Measurements from ENCODE around the gene ZMYND8.
"Not testable (repeated sequence)": the region's sequence is repeated elsewhere in the genome, so short reads cannot be mapped to it uniquely, and the experiment has no call there.

ZMYND8 gene

DNA sequence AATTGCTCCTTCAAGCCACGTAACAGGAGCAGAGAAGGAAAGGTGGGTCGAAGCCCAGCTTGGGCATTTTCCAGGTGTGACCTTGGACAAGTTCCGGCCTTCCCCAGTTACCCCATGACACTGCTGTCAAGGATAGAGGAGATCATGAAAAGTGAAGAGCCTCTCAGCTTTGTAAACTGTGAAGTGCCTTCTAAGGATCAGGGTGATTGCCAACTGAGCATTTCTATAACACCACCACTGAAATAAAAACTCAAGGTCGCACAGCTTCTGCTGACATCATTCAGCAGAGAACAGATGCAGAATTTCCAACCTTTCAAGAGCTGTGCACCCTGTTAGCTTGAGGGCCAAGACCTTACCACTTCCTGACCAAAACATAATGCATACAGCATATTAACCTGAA is 24.0 kb upstream of the ZMYND8 start:
- Mint-ChIP-seq H3K9me3 (no peaks in the 10 kb centered on the region), H3K4me1 (ENCODE audit: low read depth) (peaks cover 19% of the 10 kb centered on the region), H3K27me3 (ENCODE audit: low read depth) (no peaks in the 10 kb centered on the region), H3K4me3 (peak overlapping the region; percentile 3), H3K27ac (no peak overlapping the region), H3K36me3 (ENCODE audit: low read depth) (no peaks in the 10 kb centered on the region)
- DNase-seq (ENCODE audit: low spot score), result peak; percentile 28

DNA sequence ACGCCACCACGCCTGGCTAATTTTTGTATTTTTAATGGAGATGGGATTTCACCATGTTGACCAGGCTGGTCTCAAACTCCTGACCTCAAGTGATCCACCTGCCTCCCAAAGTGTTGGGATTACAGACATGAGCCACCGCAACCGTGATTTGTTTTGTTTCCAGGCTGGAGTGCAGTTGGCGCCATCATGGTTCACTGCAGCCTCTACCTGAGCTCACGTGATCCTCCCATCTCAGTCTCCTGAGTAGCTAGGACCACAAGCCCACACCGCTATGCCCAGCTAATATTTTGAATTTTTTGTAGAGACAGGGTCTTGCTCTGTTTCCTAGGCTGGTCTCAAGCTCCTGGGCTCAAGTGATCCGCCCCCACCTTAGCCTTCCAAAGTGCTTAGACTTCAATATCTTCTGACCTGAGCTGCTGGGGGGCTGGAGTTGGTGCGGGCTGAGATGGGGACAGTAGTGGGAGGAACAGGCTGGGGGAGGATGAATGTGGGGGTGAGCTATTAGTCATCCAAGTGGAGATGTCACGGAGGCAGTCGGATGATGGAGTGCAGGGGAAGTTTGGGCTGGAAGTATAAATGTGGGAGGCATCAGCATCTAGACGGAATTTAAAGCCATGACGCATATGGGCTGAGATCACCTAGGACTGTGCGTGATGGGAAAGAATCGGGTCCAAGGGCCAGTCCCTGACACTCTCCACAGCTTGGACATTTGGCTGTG is 23.1 kb upstream of the ZMYND8 start:
- peaks cover 19% of the 10 kb centered on the region for H3K4me1 Mint-ChIP-seq (ENCODE audit: low read depth)
- no peaks in the 10 kb centered on the region for H3K27me3 Mint-ChIP-seq (ENCODE audit: low read depth)
- peak overlapping the region; percentile 17 for H3K27ac Mint-ChIP-seq
- no peaks in the 10 kb centered on the region for H3K36me3 Mint-ChIP-seq (ENCODE audit: low read depth)
- no peak overlapping the region for H3K4me3 Mint-ChIP-seq
- no peak for DNase-seq (ENCODE audit: low spot score)
- no peaks in the 10 kb centered on the region for H3K9me3 Mint-ChIP-seq

DNA sequence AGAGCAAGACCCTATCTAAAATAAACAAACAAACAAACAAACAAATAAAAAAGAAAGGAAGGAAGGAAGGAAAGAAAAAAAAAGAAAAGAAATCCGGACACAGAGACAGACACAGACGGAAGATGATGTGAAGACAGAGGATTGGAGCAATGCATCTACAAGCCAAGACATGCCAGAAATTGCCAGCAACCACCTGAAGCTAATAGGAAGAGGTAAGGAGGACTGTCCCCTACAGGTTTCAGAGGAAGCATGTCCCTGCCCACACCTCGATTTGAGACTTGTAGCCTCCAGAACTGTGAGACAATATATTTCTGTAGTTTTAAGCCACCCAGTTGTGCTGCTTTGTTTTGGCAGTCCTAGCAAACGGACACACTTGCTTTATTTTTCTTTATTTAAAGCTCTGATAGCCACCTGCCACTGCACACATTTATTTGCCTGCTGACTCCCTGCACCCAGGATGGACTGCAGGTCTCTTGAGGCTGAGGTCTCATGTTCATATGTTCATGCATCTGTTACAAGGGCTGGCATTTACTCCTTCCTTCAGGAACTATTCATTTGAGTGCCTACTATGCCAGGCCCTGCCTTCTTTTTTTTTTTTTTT is 20.7 kb upstream of the ZMYND8 start:
- peaks cover 15% of the 10 kb centered on the region for H3K4me1 Mint-ChIP-seq (ENCODE audit: low read depth)
- no peaks in the 10 kb centered on the region for H3K36me3 Mint-ChIP-seq (ENCODE audit: low read depth)
- no peak overlapping the region for H3K4me3 Mint-ChIP-seq
- peak overlapping the region; percentile 58 for H3K27ac Mint-ChIP-seq
- no peaks in the 10 kb centered on the region for H3K27me3 Mint-ChIP-seq (ENCODE audit: low read depth)
- no peaks in the 10 kb centered on the region for H3K9me3 Mint-ChIP-seq
- DNase-seq (ENCODE audit: low spot score), result no peak

DNA sequence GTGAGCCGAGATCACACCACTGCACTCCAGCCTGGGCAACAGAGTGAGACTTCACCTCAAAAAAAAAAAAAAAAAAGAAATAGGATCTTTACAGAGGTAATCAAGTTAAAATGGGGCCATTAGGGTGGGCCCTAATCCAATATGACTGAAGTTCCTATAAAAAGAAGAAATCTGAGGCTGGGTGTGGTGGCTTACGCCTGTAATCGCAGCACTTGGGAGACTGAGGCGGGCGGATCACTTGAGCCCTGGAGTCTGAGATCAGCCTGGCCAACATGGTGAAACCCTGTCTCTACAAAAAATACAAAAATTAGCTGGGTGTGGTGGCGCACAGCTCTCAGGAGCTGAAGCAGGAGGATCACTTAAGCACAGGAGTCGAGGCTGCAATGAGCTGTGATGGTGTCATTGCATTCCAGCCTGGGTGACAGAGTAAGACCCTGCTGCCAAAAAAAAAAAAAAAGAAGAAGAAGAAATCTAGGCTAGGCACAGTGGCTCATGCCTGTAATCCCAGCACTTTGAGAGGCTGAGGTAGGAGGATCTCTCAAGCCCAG is 19.7 kb upstream of the ZMYND8 start:
- not testable (repeated sequence) for H3K27me3 Mint-ChIP-seq (ENCODE audit: low read depth); H3K9me3 Mint-ChIP-seq; DNase-seq (ENCODE audit: low spot score); H3K27ac Mint-ChIP-seq; H3K36me3 Mint-ChIP-seq (ENCODE audit: low read depth); H3K4me3 Mint-ChIP-seq
- peaks cover 15% of the 10 kb centered on the region for H3K4me1 Mint-ChIP-seq (ENCODE audit: low read depth)

DNA sequence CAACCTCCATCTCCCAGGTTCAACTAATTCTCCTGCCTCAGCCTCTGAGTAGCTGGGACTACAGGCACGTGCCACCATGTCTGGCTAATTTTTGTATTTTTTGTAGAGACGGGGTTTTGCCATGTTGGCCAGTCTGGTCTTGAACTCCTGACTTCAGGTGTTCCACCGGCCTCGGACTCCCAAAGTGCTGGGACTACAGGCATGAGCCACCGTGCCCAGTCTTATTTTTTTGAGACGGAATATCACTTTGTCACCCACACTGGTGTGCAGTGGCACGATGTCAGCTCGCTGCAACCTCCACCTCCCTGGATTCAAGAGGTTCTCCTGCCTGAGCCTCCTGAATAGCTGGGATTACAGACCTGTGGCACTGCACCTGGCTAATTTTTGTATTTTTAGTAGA is 17.6 kb upstream of the ZMYND8 start:
- H3K36me3 Mint-ChIP-seq (ENCODE audit: low read depth); H3K27me3 Mint-ChIP-seq (ENCODE audit: low read depth); H3K4me3 Mint-ChIP-seq; H3K9me3 Mint-ChIP-seq; DNase-seq (ENCODE audit: low spot score); H3K27ac Mint-ChIP-seq; H3K4me1 Mint-ChIP-seq (ENCODE audit: low read depth): not testable (repeated sequence)

DNA sequence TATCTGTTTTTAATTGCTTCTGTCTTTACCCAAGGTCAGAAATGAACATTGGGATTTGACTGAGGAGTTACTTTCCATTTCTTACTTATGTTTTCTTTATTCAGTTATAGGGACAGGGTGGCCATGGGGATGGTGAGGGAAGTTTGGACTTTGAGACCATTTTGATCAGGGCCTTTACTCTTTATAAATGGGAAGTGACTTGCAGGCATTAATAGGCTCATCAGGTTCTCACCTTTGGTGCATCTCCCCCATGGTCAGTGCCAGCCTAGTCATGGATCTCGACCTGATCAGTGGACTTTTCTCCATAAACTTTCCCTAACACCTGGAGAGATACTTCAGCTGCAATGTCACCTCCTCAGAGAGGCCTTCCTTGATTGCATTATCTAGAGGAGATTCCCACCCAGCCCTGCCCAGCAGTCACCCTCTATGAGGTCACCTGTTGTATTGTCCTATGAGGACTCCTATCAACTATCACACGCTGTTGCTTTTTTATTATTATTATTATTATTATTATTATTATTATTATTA is 16.8 kb upstream of the ZMYND8 start:
- H3K4me1 Mint-ChIP-seq (ENCODE audit: low read depth), result peaks cover 6% of the 10 kb centered on the region
- H3K9me3 Mint-ChIP-seq, result no peaks in the 10 kb centered on the region
- H3K36me3 Mint-ChIP-seq (ENCODE audit: low read depth), result no peaks in the 10 kb centered on the region
- no peak overlapping the region for H3K27ac Mint-ChIP-seq
- no peak overlapping the region for H3K4me3 Mint-ChIP-seq
- DNase-seq (ENCODE audit: low spot score), result no peak
- no peaks in the 10 kb centered on the region for H3K27me3 Mint-ChIP-seq (ENCODE audit: low read depth)

DNA sequence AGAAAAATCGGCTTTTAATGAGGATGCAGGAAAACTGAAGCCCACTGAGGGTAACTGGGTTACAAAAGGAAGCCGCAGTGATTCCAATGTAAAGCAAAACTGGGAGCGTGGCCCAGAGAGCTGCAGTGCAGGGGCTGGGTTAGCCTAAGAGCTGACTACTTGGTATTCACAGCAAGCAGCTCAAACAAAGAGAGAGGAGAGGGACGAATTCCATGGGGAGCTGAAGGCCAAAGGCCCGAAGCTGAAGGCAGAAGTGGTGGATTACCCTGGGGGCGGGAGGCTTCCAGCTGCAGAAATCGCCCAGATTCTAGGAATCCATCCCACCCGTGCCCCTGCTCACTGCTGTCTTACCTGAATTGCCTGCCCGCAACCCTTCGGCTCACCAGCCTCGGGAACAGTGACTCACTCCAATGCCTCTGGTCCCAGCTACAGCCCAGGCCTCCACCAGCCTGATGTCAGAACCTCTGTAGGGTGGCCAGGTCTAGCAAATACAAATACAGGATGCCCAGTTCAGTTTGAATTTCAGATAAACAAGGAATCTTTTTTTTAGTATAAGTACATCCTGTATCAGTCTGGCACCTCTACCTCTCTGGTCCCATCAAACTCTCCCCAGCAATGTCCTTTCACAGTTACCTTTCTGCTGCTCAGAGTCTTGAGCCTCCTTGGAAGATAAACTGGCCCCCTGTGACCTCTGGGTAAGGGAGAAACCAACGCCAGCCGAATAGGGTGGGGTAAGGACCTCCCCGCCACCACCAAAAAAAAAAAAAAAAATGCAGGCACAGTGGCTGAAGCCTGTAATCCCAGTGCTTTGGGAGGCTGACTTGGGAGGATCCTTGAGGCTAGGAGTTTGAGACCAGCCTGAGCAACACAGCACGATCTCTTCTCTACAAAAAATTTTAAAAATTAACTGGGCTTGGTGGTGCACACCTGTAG is 14.6 kb upstream of the ZMYND8 start:
- Mint-ChIP-seq H3K4me3 (no peak overlapping the region), H3K4me1 (ENCODE audit: low read depth) (peaks cover 6% of the 10 kb centered on the region), H3K27me3 (ENCODE audit: low read depth) (no peaks in the 10 kb centered on the region), H3K9me3 (no peaks in the 10 kb centered on the region), H3K27ac (peak overlapping the region; percentile 26), H3K36me3 (ENCODE audit: low read depth) (no peaks in the 10 kb centered on the region)
- DNase-seq (ENCODE audit: low spot score), result no peak

DNA sequence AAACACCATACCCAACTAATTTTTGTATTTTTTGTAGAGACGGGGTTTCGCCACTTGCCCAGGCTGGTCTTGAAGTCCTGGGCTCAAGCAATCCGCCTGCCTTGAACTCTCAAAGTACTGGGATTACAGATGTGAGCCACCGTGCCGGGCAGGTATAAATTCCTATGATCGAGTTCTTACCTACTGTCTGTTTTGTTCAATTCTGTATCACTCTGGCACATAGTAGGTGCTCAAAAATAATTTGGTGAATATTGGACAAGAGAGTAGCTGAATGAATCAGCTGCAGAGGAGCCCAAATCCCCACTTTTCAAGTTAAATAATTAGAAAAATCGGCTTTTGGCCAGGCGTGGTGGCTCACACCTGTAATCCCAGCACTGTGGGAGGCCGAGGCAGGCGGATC is 13.7 kb upstream of the ZMYND8 start:
- Mint-ChIP-seq H3K27me3 (ENCODE audit: low read depth) (no peaks in the 10 kb centered on the region), H3K36me3 (ENCODE audit: low read depth) (no peaks in the 10 kb centered on the region), H3K4me1 (ENCODE audit: low read depth) (peaks cover 6% of the 10 kb centered on the region), H3K9me3 (no peaks in the 10 kb centered on the region), H3K4me3 (no peak overlapping the region), H3K27ac (no peak overlapping the region)
- DNase-seq (ENCODE audit: low spot score), result no peak

DNA sequence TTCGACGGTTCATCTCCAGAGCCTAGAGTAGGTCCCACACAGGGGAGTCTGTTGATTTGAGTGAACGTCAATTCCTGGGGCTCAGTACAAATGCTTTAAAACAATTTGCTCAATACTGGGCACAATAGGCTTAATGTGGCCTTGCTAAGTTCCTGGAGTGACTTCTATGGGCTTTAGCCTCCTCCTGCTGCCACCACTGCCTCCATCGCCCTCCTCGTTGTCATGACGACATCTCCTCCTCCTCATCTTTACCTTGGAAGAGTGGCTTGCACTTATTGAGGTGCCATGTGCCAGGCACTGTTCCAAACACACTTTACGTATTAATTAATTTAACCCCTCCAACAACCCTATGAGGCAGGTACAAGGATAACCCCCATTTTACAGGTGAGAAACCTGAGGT is 11.8 kb upstream of the ZMYND8 start:
- Mint-ChIP-seq H3K27me3 (ENCODE audit: low read depth) (no peaks in the 10 kb centered on the region), H3K27ac (no peak overlapping the region), H3K4me3 (no peak overlapping the region), H3K4me1 (ENCODE audit: low read depth) (peaks cover 6% of the 10 kb centered on the region), H3K36me3 (ENCODE audit: low read depth) (no peaks in the 10 kb centered on the region), H3K9me3 (no peaks in the 10 kb centered on the region)
- DNase-seq (ENCODE audit: low spot score), result no peak

DNA sequence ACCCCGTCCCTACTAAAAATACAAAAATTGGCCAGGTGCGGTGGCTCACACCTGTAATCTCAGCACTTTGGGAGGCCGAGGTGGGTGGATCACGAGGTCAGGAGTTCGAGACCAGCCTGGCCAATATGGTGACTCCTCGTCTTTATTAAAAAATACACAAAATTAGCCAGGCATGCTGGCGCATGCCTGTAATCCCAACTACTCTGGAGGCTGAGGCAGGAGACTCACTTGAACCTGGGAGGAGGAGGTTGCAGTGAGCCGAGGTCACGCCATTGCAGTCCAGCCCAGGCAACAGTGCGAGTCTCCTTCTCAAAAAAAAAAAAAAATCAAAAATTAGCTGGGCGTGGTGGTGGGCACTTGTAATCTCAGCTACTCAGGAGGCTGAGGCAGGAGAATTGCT is 9.8 kb upstream of the ZMYND8 start:
- H3K27ac Mint-ChIP-seq; DNase-seq (ENCODE audit: low spot score); H3K4me3 Mint-ChIP-seq; H3K9me3 Mint-ChIP-seq; H3K27me3 Mint-ChIP-seq (ENCODE audit: low read depth); H3K36me3 Mint-ChIP-seq (ENCODE audit: low read depth): not testable (repeated sequence)
- peaks cover 10% of the 10 kb centered on the region for H3K4me1 Mint-ChIP-seq (ENCODE audit: low read depth)

DNA sequence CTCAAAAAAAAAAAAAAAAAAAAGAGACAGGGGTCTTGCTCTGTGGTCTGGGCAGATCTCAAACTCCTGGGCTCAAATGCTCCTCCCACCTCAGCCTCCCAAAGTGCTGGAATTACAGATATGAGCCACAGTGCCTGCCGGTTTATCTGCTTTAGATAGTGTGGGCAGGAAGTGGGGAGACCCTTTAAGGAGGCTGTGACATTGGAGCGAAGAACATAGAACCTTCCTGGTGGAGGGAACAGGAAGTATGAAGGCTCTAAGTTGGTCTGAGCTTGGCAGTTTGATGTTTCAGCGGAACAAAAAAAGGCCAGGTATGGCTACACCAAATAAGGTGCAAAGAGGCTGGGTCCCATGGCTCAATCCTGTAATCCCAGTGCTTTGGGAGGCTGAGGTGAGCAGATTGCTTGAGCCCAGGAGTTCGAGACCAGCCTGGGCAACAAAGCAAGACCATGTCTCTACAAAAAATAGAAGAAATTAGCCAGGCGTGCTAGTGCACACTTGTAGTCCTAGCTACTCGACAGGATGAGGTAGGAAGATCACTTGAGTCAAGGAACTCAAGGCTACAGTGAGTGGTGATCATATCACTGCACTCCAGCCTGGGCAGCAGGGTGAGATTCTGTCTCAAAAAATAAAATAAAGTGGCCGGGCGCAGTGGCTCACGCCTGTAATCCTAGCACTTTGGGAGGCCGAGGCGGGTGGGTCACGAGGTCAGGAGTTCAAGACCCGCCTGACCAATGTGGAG is 8.7 kb upstream of the ZMYND8 start:
- no peaks in the 10 kb centered on the region for H3K27me3 Mint-ChIP-seq (ENCODE audit: low read depth)
- no peak overlapping the region for H3K27ac Mint-ChIP-seq

DNA sequence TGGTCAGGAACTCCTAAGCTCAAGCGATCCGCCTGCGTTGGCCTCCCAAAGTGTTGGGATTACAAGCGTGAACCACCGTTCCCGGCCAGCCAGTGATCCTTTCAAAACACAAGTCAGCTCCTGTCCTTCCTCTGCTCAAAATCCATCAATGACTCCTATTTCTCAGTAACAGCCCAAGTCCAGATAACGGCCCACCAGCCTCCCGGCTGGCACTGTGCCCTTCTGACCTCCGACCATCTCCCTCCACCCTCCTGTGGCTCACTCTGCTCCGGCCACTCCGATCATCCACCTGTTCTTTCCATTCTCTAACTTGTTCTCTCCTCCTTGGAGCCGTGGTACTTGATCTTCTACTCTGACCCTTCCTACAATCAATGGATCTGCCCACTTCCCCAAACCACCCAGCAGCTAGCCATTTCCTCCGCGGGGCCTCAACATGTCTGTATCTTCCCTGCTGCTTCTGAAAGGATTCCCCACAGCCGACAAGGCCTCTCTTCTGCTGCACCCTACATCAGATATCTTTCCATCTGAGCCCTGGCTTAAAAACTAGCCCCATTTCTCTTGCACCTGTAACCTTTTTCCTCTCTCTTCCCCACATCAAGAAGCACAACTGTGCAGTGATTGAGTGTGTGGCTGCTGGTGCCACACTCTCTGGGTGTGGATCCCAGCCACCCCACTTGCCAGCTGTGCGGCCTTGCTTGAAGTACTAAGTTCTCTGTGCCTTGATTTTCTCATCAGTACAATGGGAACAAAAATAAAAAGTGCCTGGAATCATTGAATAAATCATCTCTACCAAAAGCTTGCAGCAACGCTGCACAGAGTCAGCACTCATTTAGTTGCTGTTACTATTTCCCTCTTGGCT is 6.1 kb upstream of the ZMYND8 start:
- Mint-ChIP-seq H3K27me3 (ENCODE audit: low read depth) (no peaks in the 10 kb centered on the region), H3K9me3 (no peaks in the 10 kb centered on the region), H3K4me1 (ENCODE audit: low read depth) (peaks cover 25% of the 10 kb centered on the region), H3K36me3 (ENCODE audit: low read depth) (no peaks in the 10 kb centered on the region), H3K27ac (no peak overlapping the region), H3K4me3 (no peak overlapping the region)
- DNase-seq (ENCODE audit: low spot score), result no peak

More for the DNA sequence above, 8.7 kb upstream of the ZMYND8 start:
- H3K9me3 Mint-ChIP-seq, result no peaks in the 10 kb centered on the region
- H3K4me3 Mint-ChIP-seq, result no peak overlapping the region
- DNase-seq (ENCODE audit: low spot score), result no peak
- H3K36me3 Mint-ChIP-seq (ENCODE audit: low read depth), result no peaks in the 10 kb centered on the region
- peaks cover 11% of the 10 kb centered on the region for H3K4me1 Mint-ChIP-seq (ENCODE audit: low read depth)
